ENCODE data around the gene COL4A2.

GRCh38 chr13:110462091-110462490 lies 155.0 kb downstream of the COL4A2 start:
- TF ChIP-seq GATA2 (IDR thresholded peaks at IDR 0.05; ENCODE audit: low read depth, low read length) (no peak), GATA3 (IDR thresholded peaks at IDR 0.05; ENCODE audit: low read depth, low read length) (no peak)

Measured in SH-SY5Y (cell line).